GDM1 (cell line): ENCODE data around the gene TTC39B.

Source experiments
- DNase-seq: peaks from one replicate; lab custom pipeline; 2025; lab: John Stamatoyannopoulos, UW

Gene TTC39B

DNA sequence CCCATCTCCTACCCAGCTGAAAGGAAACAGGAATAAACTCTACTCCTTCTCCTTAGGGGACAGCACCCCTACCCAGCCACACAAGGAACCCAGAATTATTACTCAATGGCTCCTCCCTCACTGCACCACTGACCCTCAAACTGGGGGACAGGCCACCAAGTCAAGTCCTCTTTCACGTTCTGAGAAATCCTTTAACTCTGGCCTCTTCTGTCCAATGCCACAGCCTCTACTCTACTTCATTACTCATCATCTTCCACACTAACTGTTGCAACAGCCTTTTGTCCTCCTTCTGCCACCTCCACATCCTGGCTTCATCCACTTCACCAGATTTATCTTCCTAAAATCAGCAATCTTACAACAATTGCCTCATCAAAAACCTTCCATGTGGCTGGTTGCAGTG is 6.8 kb downstream of the TTC39B start:
- no peak for DNase-seq

- DNase-seq = peak; percentile 53
Measured at GRCh38 chr9:15299374-15299939, 7.6 kb downstream of the TTC39B start.

- DNase-seq = no peak
Measured at GRCh38 chr9:15298362-15298761, 8.7 kb downstream of the TTC39B start.

- no peak for DNase-seq
Measured at GRCh38 chr9:15295761-15296405, 11.1 kb downstream of the TTC39B start.

DNA sequence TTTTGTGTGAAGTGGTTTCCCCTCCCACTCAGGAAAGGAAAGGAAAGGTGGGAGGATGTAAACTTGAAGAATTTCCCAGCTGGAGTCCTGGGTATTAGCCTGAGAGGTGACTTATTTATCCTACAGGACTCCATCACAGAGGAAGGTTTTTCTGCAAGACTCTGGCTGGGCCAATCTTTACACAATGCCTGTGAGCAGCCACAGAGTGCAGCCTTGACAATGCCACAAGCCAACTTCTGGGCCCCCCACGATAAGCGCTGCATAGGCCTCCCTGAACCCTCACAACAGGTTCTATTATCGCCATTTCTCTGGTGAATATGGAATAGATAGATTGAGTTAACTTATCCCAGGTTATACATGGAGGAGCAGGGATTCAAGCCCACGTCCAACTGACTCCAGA is 12.4 kb downstream of the TTC39B start:
- no peak for DNase-seq

DNA sequence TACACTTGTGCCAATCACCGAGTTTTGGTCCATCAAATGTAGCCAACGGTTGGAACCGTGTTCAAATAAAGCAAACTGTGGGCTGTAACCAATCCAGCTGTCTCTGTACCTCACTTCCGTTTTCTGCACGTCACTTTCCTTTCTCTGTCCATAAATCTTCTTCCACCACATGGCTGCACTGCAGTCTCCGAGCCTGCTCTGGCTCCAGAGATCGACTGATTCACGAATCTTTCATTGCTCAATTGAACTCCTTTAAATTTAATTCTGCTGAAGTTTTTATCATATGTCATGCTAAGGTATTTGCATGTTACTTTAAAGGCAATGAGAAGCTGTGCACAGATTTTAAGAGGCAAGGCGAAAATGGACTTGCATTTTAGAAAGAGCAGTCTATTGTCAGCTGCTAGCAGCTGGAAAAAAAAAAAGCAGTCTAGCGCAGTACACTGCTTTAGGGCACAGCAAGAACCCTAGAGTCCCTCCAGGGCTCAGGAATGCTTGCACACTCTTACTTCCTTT is 13.2 kb downstream of the TTC39B start:
- no peak for DNase-seq

DNA sequence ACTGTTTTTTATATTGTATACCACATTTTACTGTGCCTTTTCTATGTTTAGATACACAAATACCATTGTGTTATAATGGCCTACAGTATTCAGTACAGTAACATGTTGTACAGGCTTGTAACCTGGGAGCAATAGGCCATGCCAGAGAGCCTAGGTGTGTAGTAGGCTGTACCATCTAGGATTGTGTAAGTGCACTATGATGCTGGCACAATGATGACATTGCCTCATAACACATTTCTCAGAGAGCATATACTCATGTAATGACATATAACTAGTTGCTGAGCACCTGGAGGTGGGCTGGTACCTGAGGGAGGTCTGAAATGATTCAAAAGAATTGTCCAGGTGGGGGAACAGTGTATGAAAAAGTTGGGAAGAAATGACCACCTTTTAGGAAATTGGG is 13.9 kb downstream of the TTC39B start:
- DNase-seq = no peak

DNA sequence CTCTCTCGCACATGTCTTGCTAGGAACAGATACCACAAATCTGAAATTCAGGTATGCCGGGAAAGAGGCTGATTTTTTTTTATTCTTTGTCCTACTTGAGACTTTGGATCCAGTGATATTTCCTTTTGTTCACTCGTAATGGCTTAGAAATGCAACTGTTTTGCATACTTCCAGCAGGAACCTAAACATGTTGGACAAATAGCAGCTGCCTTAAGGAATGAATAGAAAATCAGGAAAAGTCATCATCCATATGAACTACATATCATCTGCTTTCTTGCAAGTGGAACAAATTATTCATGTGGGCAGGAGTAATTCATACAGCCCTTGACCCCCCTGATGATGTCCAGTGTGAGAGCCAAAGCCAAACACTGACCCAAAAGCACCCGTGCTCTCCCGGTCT is 17.4 kb downstream of the TTC39B start:
- DNase-seq = no peak

DNA sequence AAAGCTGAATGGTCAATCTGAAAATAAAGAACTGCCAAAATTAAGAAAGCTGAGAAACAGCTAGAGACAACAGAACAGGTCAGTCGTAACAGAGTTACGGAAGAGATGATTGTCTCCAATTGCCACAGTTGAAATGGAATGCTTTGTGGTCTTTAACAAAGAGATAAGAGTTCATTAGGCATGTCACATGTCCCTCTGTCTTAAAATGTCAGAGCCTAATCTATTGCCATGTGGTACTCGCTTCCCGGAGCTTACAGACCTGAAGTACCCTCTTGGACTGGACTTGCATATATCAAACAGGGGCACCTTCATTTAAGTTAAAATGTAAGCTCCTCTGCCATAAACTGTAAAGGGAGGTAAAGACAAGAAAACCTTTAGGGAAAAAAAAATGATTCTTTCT is 19.7 kb downstream of the TTC39B start:
- no peak for DNase-seq

- DNase-seq = peak; percentile 20
Measured at GRCh38 chr9:15286161-15286821, 20.7 kb downstream of the TTC39B start.

DNA sequence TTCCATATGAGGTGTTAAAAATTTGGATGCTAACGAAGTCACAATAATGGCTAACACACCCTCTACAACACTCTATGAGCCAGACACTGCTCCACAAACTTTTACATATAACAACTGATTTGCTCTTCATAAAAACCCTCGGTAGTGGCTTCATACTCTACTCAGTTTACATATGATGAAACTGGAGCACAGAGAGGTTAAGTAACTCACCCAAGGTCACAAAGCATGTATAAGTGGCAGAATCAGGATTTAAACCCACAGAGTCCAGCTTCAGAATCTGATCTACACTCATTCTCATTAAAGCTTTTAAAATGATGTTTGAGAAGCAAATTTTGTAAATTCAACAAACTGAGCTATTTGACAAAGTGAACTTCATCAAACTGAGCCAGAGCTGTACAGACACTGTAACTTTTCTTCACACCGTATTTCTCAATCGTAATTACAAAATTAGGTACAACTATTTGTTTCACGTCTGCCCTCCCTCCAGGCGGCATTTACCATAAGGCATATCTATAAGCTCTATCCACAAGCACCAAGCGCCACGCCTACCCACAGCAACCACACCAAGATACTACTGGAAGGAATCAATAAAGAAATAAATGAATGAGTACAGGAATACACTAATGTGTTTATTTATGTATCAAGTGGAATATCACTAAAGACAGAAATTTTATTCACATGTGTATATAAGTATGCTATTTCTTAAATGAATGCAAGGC is 24.3 kb downstream of the TTC39B start:
- DNase-seq = no peak

DNA sequence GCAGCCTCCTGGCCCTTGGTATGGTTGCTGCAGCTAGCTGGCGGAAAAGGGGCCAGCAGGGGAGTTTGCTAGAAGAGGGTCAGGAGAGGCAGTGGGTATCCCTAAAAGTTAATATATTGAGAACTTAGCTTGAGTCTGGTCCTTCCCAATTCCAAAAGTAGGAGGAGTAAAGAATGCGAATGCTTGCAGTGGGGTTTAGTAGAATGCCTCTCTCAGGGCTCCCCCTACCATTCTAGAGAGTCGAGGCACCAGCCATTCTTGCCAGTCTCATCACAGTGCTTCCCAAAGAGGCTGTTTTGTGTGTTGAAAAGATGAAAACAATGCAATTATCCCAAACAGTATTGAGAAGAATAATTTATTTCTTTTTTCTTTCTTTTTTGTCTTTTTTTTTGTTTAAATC is 26.4 kb downstream of the TTC39B start:
- no peak for DNase-seq

GRCh38 chr9:15278839-15279238 is 28.2 kb downstream of the TTC39B start:
- DNase-seq = no peak

- no peak for DNase-seq
Measured at GRCh38 chr9:15278091-15278687, 28.8 kb downstream of the TTC39B start.

- DNase-seq = no peak
Measured at GRCh38 chr9:15277400-15278090, 29.5 kb downstream of the TTC39B start.

GRCh38 chr9:15276328-15276938 is 30.6 kb downstream of the TTC39B start:
- no peak for DNase-seq

GRCh38 chr9:15274425-15274824 is 32.6 kb downstream of the TTC39B start:
- DNase-seq = no peak

- DNase-seq = no peak
Measured at GRCh38 chr9:15272377-15272928, 34.6 kb downstream of the TTC39B start.

- no peak for DNase-seq
Measured at GRCh38 chr9:15271403-15271802, 35.6 kb downstream of the TTC39B start.

- peak; percentile 20 for DNase-seq
Measured at GRCh38 chr9:15268782-15269181, 38.2 kb downstream of the TTC39B start.

GRCh38 chr9:15268317-15268716 is 38.7 kb downstream of the TTC39B start:
- no peak for DNase-seq
